ENCODE data around the gene CEP89. TPM values are rescaled to one million over a fixed set of nuclear protein-coding genes. Genes with fewer than 3 reads are reported as not detected.

The CEP89 gene
- 26.8 TPM for total RNA-seq

DNA sequence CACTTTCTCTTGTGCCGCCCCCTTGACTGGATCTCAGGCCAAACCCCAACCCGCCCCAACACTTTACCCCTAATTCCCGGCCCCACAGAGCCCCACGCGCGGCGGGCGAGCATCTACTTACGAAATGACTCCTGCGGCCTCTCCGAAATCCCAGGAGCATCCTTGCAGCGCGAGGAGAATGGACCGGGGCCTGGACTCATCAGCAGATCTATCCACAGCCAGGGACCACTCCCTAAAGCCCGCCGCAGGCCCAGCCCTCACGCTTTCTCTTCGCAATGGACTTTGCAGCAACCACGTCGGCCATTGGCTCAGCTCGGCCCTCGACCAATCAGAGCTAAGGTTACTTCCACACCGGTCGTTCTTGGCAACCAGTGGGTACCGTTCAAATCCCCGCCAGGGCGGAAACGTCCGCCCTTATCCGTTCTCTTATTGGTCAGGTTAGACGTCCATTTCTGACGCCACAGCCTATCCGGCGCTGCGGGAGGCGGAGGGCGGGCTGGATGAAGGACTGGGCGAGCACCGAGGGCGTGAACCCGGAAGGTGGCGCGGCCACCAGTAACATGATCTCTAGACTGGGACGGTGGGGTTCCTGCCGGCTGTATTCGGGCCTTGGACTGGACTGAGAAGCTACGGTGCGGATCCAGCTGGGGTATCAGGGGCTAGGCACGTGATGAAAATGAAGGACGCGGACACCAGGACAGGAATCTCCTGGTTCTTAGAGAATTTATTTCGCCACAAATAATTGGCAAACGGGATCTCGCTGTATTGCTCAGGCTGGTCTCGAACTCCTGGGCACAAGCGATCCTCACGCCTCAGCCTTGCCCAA is at the start of gene CEP89, which contains the start of gene FAAP24:
CEP89 (minus strand) TSS at position 244 of the 826 bp plus-strand sequence; CDS start at position 160, 84 bp downstream.
FAAP24 (plus strand) TSS at position 528 of the 826 bp plus-strand sequence. CDS start 955 bp downstream, outside the sequence.

DNA sequence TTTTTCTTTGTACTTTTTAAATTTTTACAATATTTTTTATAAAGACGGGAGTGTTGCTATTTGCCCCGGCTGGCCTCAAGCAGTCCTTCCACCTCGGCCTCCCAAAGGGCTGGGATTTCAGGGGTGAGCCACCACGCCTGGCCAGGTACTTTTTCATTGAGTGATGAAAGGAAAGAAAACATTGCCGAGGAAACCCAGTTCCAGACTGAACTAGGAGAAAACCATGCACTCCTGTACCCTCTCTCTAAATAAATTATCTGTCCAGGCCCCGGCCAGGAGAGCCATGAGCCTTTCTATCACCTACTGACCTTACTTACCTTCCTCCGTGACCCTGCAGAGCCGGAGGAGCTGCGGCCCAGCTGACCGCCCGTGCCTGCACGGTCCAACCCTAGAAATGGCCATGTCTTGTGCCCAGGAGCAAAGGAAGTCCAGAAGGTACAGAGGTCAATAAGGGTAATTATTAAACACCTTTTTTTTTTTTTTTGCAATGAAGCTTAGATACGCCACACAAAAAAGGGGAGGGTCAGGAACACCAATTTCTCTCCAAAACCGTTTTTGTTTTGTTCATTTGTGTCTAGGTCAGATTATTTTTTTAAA is 102.3 kb downstream of the CEP89 start, which contains the start of gene SLC7A9:
SLC7A9 (minus strand) TSS at position 399 of the 597 bp plus-strand sequence. CDS start 1,233 bp downstream, outside the sequence.

Small RNA genes lying within 50 kb of the gene (small RNA-seq; reads per million reads assigned to genes)
- gene RN7SKP22 = not detected

Other genes with a start within 250 kb of the CEP89 start
- gene SLC7A9, start 102.2 kb downstream of the CEP89 start, total RNA-seq = 0.69 TPM
- 1.4 TPM for gene FAAP24, start 284 bp upstream of the CEP89 start, total RNA-seq
- 5.1 TPM for gene RHPN2, start 92.9 kb upstream of the CEP89 start, total RNA-seq
- gene GPATCH1, start 109.2 kb upstream of the CEP89 start, total RNA-seq = 16.1 TPM
- gene WDR88, start 160.2 kb upstream of the CEP89 start, total RNA-seq = not detected
- 71.3 TPM for gene LRP3, start 222.4 kb upstream of the CEP89 start, total RNA-seq

Measured in diencephalon (tissue), 1 donor.